Measurements from ENCODE around the gene SDK1.

Gene SDK1

DNA sequence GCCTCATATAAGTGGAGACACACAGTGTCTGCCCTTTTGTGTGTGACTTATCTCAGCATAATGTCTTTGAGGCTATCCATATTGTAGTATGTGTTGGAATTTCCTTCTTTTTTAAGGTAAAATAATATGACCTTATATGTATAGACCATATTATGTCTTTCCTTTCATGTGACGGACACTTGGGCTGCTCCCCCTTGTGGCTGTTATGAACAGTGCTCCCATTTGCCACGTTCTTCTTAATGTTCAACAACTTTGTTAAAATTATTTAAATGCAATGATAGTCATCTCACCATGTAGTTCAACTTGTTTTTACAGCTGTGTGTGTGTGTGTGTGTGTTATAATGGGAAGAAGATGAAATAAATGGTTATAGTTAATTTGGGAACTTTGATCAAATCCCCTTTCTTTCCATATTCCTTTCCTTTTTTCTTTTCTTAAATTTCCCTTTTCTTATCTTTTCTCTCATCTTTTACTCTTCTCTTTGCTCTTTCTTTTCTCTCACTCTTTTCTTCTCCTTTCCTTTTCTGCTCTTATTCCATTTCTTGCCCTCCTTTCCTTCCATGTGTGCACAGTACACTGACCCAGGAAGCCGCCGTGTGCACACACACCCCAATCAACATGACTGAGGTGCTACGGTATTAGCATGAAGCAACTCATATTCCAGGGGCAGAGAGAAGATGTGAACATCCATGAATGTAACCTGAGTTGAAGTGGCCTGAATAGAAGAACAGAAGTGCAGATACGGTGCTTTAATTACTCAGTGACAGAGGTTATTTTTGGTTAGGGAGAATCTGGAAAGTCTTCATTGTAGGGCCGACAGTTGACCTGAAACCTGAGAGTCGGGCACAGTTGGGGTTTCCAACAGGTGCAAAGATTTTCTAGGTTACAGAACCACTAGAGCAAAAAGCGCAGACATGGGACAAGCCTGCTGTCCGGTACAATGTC lies 596.6 kb downstream of the SDK1 start:
- peak; percentile 80 for DNase-seq (ENCODE audit: low read depth)
- no peak overlapping the region for H3K4me3 ChIP-seq (ENCODE audit: low read depth, low read length)
- TF ChIP-seq, protein P1, sequence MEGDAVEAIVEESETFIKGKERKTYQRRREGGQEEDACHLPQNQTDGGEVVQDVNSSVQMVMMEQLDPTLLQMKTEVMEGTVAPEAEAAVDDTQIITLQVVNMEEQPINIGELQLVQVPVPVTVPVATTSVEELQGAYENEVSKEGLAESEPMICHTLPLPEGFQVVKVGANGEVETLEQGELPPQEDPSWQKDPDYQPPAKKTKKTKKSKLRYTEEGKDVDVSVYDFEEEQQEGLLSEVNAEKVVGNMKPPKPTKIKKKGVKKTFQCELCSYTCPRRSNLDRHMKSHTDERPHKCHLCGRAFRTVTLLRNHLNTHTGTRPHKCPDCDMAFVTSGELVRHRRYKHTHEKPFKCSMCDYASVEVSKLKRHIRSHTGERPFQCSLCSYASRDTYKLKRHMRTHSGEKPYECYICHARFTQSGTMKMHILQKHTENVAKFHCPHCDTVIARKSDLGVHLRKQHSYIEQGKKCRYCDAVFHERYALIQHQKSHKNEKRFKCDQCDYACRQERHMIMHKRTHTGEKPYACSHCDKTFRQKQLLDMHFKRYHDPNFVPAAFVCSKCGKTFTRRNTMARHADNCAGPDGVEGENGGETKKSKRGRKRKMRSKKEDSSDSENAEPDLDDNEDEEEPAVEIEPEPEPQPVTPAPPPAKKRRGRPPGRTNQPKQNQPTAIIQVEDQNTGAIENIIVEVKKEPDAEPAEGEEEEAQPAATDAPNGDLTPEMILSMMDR (conservative IDR thresholded peaks at IDR 0.05; ENCODE audit: low read depth, low read length), result peak; percentile 91

DNA sequence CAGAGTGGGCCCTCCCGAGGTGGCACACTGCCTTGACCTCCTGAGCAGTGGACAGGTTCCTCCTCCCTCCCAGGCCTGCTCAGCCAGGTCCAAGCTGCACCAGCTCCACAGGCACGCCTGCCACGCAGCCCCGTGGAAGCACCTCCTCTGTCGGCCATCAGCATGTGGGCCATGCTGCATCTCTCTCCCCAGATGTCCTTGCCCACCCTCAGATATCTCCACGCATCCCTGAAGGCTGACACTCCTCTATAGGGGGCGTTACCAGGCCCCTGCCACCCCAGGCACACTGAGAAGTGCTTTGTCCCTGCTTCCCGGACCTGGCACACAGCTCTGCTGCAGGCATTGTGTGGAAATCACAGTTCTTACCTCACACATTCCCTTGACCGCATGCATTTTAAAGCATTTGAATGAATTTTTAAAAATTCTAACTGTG lies 598.5 kb downstream of the SDK1 start:
- DNase-seq (ENCODE audit: low read depth), result peak; percentile 13
- no peak overlapping the region for H3K4me3 ChIP-seq (ENCODE audit: low read depth, low read length)
- TF ChIP-seq, protein P1 (conservative IDR thresholded peaks at IDR 0.05; ENCODE audit: low read depth, low read length), result no peak

DNA sequence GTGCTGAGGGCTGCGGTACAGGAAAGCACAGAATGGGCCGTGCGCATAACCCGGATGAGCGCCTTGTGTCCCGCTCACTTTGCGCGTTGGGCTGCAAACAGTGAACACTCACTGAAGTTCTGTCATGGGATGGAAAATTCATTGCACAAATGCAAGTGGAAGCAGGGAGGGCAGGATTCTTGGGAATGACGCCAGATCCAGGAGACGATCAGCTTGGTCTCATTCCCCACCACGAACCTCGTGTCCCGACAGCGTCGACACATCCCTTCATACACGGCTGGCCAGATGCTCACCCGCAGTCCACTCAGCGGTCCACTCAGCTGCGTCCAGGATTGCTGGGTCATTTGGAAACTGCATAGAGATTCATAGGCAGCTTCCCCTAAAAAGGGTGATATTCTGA lies 607.1 kb downstream of the SDK1 start:
- DNase-seq (ENCODE audit: low read depth), result no peak
- TF ChIP-seq, protein P1 (conservative IDR thresholded peaks at IDR 0.05; ENCODE audit: low read depth, low read length), result no peak
- H3K4me3 ChIP-seq (ENCODE audit: low read depth, low read length), result no peak overlapping the region

DNA sequence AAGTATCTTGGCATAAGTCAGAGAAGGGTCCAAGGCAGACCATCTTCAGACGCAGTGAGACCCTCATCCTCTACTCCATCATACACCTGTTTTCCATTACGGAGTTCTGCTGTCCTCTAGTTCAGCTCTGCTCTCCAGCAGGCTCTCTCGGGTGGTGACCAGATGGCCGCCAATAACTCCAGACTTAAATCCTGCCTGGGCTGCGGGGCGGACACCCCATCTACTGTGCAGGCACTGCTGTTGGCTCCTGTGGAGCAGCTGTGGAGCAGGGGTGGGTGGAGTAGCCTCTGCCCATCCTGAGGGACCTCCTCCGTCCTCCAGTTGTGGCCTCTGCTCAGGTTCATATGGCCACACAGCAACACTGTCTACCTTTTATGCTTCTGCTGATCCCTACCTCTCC lies 608.1 kb downstream of the SDK1 start:
- no peak overlapping the region for H3K4me3 ChIP-seq (ENCODE audit: low read depth, low read length)
- no peak for DNase-seq (ENCODE audit: low read depth)
- TF ChIP-seq, protein P1 (conservative IDR thresholded peaks at IDR 0.05; ENCODE audit: low read depth, low read length), result no peak

DNA sequence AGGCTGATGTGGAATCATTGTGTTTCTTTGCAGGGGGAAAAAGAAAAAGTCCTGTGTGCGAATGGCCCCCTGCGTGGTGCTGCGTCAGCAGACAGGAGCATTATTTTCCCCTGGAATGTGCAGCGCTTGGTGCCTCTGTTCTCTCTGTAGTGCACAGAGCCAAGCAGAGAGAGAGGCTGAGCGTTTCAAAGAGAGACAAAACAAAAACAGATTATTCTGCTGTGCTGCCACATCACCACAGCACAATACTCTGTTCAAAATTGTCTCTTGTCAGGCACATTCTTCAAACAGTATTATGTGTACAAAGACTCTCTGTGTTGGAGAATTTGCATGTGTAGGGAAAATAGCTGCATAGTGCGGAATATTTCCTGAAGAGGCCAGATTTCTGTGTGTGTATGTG lies 609.0 kb downstream of the SDK1 start:
- DNase-seq (ENCODE audit: low read depth), result no peak
- TF ChIP-seq, protein P1 (conservative IDR thresholded peaks at IDR 0.05; ENCODE audit: low read depth, low read length), result no peak
- H3K4me3 ChIP-seq (ENCODE audit: low read depth, low read length), result no peak overlapping the region

DNA sequence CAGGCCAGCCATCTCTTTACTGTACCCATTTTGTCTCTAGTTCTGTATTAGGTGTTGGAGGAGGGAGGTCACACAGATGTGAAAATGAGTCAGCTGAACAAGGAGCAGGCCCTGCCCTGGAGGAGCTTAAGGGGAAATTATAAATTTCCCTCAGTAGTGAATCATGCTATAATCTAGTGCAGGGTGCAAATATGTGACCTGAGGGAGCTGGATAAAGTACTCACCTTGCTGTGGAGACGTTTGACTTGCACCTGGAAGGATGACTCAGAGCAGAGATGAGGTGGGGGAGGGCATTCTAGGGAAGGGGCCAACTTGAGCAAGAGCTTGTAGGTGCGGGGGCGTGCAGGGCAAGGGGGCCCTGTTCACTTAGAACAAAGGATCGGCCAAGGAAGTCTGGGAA lies 610.6 kb downstream of the SDK1 start:
- DNase-seq (ENCODE audit: low read depth), result no peak
- no peak overlapping the region for H3K4me3 ChIP-seq (ENCODE audit: low read depth, low read length)
- TF ChIP-seq, protein P1 (conservative IDR thresholded peaks at IDR 0.05; ENCODE audit: low read depth, low read length), result no peak

DNA sequence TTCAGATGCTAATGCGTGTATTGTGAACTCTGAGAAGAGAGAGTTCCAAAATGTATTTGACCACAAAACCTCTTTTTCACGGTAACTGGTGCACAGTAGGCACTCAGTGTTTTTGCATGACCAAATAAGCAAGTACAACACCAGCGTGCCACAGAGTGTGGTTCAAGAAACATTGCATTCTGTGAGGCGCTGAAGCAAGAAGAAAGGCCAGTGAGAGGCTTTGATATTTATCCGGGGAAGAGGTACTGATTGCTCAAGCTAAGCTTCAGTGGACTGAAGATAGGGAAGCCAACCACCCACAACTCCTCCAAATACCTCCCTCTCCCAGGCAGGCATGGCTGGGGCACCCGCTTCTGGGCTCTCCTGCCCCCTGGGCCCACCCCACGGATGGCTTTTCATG lies 611.2 kb downstream of the SDK1 start:
- no peak overlapping the region for H3K4me3 ChIP-seq (ENCODE audit: low read depth, low read length)
- DNase-seq (ENCODE audit: low read depth), result no peak
- TF ChIP-seq, protein P1 (conservative IDR thresholded peaks at IDR 0.05; ENCODE audit: low read depth, low read length), result no peak

All from choroid plexus epithelial cell (primary cell).